GM19328 (cell line): ENCODE data around the gene PPP4C.
"Not testable (repeated sequence)": the region's sequence is repeated elsewhere in the genome, so short reads cannot be mapped to it uniquely, and the experiment has no call there.

Source experiments
- ATAC-seq: cut with Tn5 transposase; IDR thresholded peaks from one replicate; pipeline ENCODE4 v1.9.1; 2021; ENCODE audit warnings: mild to moderate bottlenecking, moderate library complexity; ENCODE audit not compliant: unreplicated experiment

The PPP4C gene

GRCh38 chr16:30096105-30096861 lies 20.5 kb downstream of the PPP4C start, which contains the start of gene YPEL3:
Gene YPEL3 (minus strand): TSS chr16:30096213. CDS start chr16:30095482, 731 bp downstream.
- ATAC-seq = no peak

- ATAC-seq = no peak
Observed at GRCh38 chr16:30096862-30097563, 21.2 kb downstream of the PPP4C start.

DNA sequence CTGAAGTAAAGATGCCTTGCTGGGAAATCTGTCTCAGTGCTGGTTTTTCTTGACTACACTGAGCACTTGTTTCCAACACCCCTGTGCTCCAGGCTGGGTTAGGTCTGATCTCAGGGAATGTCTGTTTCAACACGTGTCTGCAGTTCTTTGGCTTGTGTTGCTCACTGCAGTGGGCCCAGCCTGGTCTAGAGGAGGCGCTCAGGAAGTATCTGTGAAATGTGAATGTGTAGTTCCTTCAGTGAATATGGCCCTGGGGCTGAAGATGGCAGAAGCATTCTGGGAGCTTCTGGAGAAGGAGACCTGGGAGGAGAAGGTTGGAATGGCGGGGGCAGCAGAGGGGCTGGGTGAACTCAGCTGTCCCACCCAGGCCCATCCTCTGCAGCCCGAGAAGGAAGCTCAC lies 28.3 kb downstream of the PPP4C start:
- no peak for ATAC-seq

DNA sequence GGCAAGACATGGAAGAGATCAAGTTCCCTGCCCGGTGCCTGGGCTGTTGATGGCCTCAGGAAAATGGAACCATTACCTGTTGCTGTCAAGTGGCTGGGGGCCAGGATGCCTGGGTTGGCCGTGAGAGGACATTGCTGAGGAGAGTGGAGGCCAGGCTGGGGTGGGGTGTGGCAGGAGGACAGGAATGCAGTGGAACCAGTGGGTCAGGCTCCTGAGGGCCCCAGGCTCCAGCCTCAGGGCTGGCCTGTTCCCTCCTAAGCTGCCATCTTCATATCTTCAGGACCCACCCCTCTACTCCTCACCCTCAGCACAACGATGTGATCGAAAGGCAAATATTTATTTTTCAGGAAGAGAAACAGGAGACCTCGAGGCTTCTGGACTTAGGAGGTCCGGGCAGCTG lies 28.7 kb downstream of the PPP4C start:
- no peak for ATAC-seq

DNA sequence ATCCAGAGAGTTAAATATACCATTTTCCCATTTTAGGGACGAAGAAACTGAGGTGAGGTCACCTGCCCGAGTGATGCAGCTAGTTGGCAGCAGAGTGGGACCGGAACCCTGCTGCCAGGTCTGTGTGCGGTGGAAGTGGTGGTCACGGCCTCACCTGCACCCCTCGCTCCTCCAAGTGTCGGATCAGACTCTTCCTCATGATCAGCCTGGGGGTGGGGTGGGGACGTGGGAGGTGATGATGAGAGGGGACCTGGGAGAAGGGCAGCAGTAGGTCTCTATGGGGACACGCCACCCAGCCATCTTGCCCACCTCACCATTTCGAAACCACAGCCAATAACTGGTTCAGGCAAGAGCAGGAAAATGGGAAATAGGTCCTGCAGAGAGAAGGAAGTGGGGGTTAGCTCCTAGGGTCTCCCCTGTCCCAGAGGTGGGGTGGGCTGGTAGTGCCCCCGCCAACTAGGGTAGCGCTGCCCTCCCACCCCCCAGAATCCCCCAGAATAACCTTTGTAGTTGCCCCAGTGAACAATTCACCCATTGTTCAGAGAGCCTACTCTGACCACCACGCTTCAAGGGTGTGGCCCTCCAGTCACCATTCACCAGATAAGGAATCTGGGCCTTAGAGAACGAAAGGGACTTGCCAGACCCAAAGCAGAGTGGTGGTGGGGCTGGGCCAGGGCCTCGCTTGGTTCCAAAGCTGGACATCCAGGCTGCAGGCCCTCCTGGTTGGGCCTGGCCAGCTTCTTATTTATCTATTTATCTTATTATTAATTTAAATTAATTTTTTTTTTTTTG lies 32.5 kb downstream of the PPP4C start:
- ATAC-seq = no peak

DNA sequence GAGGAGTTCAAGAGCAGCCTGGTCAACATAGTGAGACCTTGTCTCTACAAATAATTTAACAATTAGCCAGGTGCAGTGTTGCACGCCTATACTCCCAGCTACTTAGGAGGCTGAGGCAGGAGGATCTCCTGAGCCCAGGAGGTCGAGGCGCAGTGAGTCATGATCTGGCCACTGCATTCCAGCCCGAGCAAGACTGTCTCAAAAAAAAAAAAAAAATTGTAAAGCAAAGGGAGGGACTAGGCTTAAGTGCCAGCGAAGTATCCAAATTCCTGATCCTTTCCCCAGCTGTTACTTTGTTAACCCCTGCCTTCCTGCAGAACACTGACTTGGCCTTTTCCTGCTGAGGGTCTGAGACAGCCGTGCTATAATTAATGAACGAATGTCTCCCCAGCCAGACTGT lies 34.9 kb downstream of the PPP4C start:
- ATAC-seq = no peak

- ATAC-seq = no peak
Observed at GRCh38 chr16:30112197-30113030, 36.6 kb downstream of the PPP4C start.

DNA sequence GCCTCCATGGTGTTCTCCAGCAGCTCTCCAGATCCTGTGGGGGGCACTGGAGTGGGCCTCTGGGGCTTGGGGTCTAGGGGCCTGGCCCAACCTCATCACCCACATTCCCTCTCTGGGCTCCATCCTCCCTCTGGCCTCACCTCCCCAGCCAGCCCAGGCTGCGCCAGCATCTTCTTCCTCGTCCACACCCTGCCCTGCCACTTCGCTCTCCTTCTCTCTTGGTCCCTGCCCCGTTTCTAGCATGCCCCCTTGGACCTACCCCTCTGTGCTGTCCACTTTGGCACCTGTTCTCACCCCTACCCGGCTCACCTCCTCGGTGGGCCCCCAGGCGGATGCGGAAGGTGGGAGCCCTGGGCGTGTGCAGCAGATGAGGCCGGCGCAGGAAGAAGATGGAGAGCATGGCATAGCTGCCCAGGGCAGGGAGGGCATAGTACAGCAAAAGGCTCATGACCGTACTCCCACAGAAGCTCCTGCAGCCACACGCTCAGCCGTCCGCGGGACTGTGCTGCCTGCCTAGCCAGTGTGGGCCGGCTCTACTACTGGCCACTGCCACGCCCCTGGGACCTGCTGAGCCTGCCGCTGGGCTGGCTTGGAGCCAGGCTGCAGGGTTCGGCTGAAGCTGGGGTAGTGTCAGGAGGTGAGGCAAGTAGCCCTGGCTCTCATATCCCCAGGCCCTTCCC lies 37.4 kb downstream of the PPP4C start, which contains the start of gene GDPD3:
TSS of gene GDPD3 (minus strand) at position 507 of the 680 bp plus-strand sequence. CDS start at position 448, 59 bp downstream.
- ATAC-seq = no peak

- no peak for ATAC-seq
Observed at GRCh38 chr16:30113711-30114333, 38.0 kb downstream of the PPP4C start.

- no peak for ATAC-seq
Observed at GRCh38 chr16:30114411-30114810, 38.6 kb downstream of the PPP4C start.

DNA sequence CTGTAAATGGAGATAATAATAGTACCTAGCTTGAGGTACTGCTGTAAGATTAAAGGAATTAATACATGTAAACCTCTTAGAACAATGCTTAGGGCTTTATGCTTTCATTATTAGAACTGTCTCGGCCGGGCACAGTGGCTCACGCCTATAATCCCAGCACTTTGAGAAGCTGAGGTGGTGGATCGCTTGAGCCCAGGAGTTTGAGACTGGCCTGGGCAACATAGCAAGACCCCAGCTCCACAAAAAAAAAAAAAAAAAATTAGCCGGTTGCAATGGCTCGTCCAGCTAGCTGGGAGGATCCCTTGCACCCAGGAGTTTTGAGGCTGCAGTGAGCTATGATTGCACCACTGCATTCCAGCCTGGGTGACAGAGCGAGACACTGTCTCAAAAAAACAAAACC lies 39.0 kb downstream of the PPP4C start:
- not testable (repeated sequence) for ATAC-seq

- no peak for ATAC-seq
Observed at GRCh38 chr16:30115238-30115637, 39.4 kb downstream of the PPP4C start.

- ATAC-seq = no peak
Observed at GRCh38 chr16:30116291-30117207, 40.8 kb downstream of the PPP4C start.

GRCh38 chr16:30117768-30118167 lies 42.0 kb downstream of the PPP4C start:
- ATAC-seq = no peak

DNA sequence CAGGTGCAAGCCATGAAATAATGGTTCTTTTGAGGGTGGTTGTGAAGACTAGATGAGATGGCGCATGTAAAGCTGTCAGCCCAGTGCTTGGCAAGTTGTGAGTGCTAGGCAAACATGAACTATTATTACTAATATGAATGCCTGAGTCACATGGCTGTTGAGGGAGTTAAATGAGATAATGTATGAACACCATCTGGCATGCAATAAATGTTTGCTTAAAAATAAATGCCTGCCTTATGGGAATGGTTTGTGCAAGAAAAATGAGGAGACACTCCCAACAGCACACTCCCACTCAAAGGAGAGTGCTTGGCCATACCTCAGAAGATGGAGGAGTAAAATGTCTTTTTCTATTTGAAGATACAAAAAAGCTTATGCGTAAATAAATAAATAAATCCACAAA lies 43.6 kb downstream of the PPP4C start:
- ATAC-seq = no peak

DNA sequence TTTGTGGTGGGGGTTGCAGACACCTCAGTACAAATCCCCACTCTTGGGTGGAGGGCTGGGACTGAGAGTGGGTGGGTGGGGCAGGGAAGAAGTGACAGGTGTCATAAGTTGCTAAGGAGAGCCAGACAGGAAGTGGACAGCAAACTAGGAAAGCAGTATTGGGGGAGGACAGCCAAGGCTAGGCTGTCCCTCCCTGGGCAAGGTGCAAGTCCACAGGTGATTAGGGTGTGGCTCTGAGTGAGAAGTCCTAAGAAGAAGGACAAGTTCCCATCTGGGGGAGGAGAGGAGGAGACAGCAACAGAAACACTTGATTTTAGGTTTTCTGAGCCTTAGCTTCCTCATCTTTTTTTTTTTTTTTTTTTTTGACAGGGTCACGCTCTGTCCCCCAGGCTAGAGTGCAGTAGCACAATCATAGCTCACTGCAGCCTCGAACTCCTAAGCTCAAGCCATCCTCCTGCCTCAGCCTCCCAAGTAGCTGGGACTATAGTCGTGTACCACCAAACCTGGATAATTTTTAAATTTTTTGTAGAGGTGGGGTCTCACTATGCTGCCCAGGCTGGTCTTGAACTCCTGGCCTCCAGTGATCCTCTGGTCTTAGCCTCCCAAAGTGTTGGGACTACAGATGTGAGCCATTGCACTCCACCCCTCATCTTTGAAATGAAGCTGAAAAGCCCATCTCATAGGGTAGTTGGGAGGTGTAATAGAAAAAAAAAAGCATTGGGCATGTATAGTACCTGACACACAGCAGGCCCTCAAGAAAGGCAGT lies 44.7 kb downstream of the PPP4C start:
- ATAC-seq = no peak

DNA sequence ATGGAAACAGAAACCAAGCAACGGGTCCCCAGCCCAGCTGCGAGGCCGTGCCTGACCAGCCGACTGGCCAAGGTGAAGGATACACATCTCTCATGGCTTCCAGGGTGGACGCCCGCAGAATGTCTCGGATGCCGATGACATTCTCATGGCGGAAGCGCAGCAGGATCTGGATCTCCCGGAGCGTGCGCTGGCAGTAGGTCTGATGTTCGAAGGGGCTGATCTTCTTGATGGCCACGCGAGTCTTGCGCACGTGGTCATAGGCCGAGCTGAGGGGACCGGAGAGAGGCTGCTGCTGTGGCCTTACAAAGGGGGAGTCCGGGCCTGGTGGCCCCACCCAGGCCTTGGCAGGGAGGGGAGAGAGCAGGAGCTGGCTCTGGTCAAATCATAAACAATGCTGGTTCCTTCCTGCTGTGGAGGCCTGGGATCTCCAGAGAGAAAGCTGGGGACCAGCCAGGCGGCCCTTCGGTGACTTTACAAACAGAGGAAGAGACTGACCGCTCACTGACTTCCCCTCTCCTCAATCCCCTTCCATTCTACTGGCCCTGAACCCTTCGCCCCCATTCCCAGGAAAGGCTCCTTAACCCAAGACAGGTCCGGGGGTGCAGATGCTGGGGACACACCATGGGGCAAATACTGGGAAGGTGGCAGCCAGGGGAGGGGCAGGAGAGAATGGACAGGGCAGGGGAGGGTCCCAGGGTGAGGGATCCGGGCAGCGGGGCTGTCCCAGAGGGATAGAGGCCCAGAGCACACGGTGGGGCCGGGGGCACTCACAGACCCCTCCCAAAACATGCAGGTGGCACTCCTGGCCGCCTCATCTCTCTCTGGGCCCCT lies 46.2 kb downstream of the PPP4C start:
- ATAC-seq = no peak
